CD4-positive, alpha-beta T cell (primary cell): ENCODE results near the gene PLCB1. TPM values are rescaled to one million over a fixed set of nuclear protein-coding genes. Genes with fewer than 3 reads are reported as not detected.

Source experiments
- ATAC-seq: fragments of 200-7000 bp; cut with Tn5 transposase; one replicate; pipeline ENCODE4 v1.10.0; 2022; ENCODE audit warnings: mild to moderate bottlenecking; ENCODE audit not compliant: poor library complexity
- CTCF ChIA-PET: fragments of 350-600 bp; sonication (Branson Sonifier 250); formaldehyde crosslinking; loops from one replicate; lab custom pipeline; 2021; ENCODE audit warnings: antibody characterized with exemption, inconsistent platforms; lab: Charles Lee
- POLR2A ChIA-PET: fragments of 350-600 bp; sonication (Branson Sonifier 250); formaldehyde crosslinking; loops from one replicate; lab custom pipeline; 2021; ENCODE audit warnings: antibody characterized with exemption, inconsistent platforms; lab: Charles Lee
- DNase-seq, 14 experiments: peaks; one replicate each; pipeline ENCODE4 v3.0.0-alpha.2; 2013 to 2020; ENCODE audit warnings: mixed read lengths in 2 of 14
- H3K27ac ChIP-seq, 2 donors: one replicate each; pipeline versions ENCODE4 v1.5.1 to v1.7.0; 2013; ENCODE audit warnings: low read length in 2 of 2, low read depth in 1 of 2, mild to moderate bottlenecking in 1 of 2
- H3K27me3 ChIP-seq, 2 experiments: 1 replicate in 1 of 2; 2 replicates in 1 of 2; pipeline versions ENCODE4 v1.6.1 to v1.7.0; 2013; ENCODE audit warnings: low read length in 2 of 2, control low read depth in 1 of 2, mild to moderate bottlenecking in 1 of 2, moderate library complexity in 1 of 2; ENCODE audit not compliant: insufficient read depth in 2 of 2, control insufficient read depth in 1 of 2
- H3K36me3 ChIP-seq: one replicate; pipeline ENCODE4 v1.6.1; 2013; ENCODE audit warnings: low read length, control low read depth; ENCODE audit not compliant: insufficient read depth
- H3K4me1 ChIP-seq: one replicate; pipeline ENCODE4 v1.6.1; 2013; ENCODE audit warnings: low read length, control low read depth; ENCODE audit not compliant: insufficient read depth
- H3K4me3 ChIP-seq: one replicate; pipeline ENCODE4 v1.5.1; 2013; ENCODE audit warnings: mild to moderate bottlenecking, low read length, moderate library complexity
- H3K9me3 ChIP-seq, 2 experiments: 1 replicate in 1 of 2; 2 replicates in 1 of 2; pipeline versions ENCODE4 v1.6.1 to v1.7.0; 2013; ENCODE audit warnings: low read length in 2 of 2, mild to moderate bottlenecking in 2 of 2, control low read depth in 1 of 2, moderate library complexity in 1 of 2; ENCODE audit not compliant: control insufficient read depth in 1 of 2, insufficient read depth in 1 of 2
- H3K27ac Mint-ChIP-seq: one replicate; pipeline ENCODE4 v1.8.0; 2020; ENCODE audit warnings: mixed read lengths
- H3K27me3 Mint-ChIP-seq: one replicate; pipeline ENCODE4 v1.8.0; 2021; ENCODE audit warnings: mixed read lengths
- H3K36me3 Mint-ChIP-seq: one replicate; pipeline ENCODE4 v1.8.0; 2021; ENCODE audit warnings: low read depth, mixed read lengths
- H3K4me1 Mint-ChIP-seq: one replicate; pipeline ENCODE4 v1.8.0; 2021; ENCODE audit warnings: low read depth, mixed read lengths
- H3K4me3 Mint-ChIP-seq: one replicate; pipeline ENCODE4 v1.8.0; 2020; ENCODE audit warnings: mild to moderate bottlenecking, mixed read lengths
- H3K9me3 Mint-ChIP-seq: one replicate; pipeline ENCODE4 v1.8.0; 2020; ENCODE audit warnings: mixed read lengths
- intact Hi-C, 2 experiments: fragments of 100-400 bp; cut with DNase I in 1 of 2; cut with micrococcal nuclease in 1 of 2; formaldehyde crosslinking; loops; one replicate each; pipeline versions ENCODE4 v1.15.1 to v1.9.0; 2023 to 2025; cut with DNase I, micrococcal nuclease
- total RNA-seq, 174 experiments: library from RNA in 2 of 174; stranded (reverse) in 2 of 174; gene quantifications; one replicate each; pipeline ENCODE4 v1.2.3 and lab custom pipeline; 2021 to 2026
- TF ChIP-seq, protein P1 (sequence below): fragments of 200-600 bp; IDR thresholded peaks from one replicate; pipeline ENCODE4 v1.8.0; 2022; ENCODE audit warnings: antibody characterized with exemption, mild to moderate bottlenecking

PLCB1 gene
- total RNA-seq, 2 experiments from 2014 or later = 3.8 to 5.6 TPM

- H3K9me3 Mint-ChIP-seq = no peaks in the 10 kb centered on the region
- H3K4me3 Mint-ChIP-seq = no peak overlapping the region
- POLR2A ChIA-PET = no interaction called here
- no peaks in the 10 kb centered on the region for H3K36me3 Mint-ChIP-seq
- CTCF ChIA-PET = no interaction called here
- H3K27ac Mint-ChIP-seq = no peak overlapping the region
- DNase-seq (peak in 2 of 14 experiments; percentile 3 to 9), ATAC-seq (no peak)
- Histone ChIP-seq H3K27me3 (no peaks in the 10 kb centered on the region), H3K36me3 (no peaks in the 10 kb centered on the region), H3K4me1 (no peaks in the 10 kb centered on the region), H3K9me3 (no peaks in the 10 kb centered on the region), H3K4me3 (no peak overlapping the region), H3K27ac (no peak overlapping the region)
- no peaks in the 10 kb centered on the region for H3K4me1 Mint-ChIP-seq
- TF ChIP-seq, protein P1, sequence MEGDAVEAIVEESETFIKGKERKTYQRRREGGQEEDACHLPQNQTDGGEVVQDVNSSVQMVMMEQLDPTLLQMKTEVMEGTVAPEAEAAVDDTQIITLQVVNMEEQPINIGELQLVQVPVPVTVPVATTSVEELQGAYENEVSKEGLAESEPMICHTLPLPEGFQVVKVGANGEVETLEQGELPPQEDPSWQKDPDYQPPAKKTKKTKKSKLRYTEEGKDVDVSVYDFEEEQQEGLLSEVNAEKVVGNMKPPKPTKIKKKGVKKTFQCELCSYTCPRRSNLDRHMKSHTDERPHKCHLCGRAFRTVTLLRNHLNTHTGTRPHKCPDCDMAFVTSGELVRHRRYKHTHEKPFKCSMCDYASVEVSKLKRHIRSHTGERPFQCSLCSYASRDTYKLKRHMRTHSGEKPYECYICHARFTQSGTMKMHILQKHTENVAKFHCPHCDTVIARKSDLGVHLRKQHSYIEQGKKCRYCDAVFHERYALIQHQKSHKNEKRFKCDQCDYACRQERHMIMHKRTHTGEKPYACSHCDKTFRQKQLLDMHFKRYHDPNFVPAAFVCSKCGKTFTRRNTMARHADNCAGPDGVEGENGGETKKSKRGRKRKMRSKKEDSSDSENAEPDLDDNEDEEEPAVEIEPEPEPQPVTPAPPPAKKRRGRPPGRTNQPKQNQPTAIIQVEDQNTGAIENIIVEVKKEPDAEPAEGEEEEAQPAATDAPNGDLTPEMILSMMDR = no peak
- no peaks in the 10 kb centered on the region for H3K27me3 Mint-ChIP-seq
- intact Hi-C loops = no loop called here
These were observed 128.8 kb downstream of the PLCB1 start for GRCh38 chr20:8260837-8261251.

DNA sequence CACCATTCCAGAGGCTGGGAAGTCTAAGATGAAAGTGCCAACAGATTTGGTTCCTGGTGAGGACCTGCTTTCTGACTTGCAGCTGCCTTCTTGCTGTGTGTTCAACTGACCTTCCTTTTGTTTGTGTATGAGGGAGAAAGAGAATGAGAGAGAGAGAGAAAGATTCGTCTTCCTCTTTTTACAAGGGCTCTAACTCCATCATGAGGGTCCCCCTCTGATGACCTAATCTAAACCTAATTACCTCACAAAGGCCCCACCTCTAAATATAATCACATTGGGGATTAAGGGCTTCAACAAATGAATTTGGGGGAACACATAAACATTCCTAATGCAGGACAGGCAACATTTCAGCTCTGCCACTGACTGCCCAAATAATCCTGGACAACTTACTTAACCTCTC lies 130.7 kb downstream of the PLCB1 start:
- H3K27me3 ChIP-seq = no peaks in the 10 kb centered on the region
- no peaks in the 10 kb centered on the region for H3K36me3 ChIP-seq
- H3K27me3 Mint-ChIP-seq = no peaks in the 10 kb centered on the region
- no peaks in the 10 kb centered on the region for H3K4me1 Mint-ChIP-seq
- CTCF ChIA-PET = no interaction called here
- no peak overlapping the region for H3K4me3 ChIP-seq
- DNase-seq (no peak), ATAC-seq (no peak)
- POLR2A ChIA-PET = no interaction called here
- H3K36me3 Mint-ChIP-seq = no peaks in the 10 kb centered on the region
- TF ChIP-seq, protein P1 = no peak
- H3K27ac Mint-ChIP-seq = no peak overlapping the region
- H3K9me3 Mint-ChIP-seq = no peaks in the 10 kb centered on the region
- no peaks in the 10 kb centered on the region for H3K4me1 ChIP-seq
- no peak overlapping the region for H3K27ac ChIP-seq
- peaks cover 0 to 4% of the 10 kb centered on the region in 2 experiments for H3K9me3 ChIP-seq
- intact Hi-C loops = no loop called here
- no peak overlapping the region for H3K4me3 Mint-ChIP-seq

DNA sequence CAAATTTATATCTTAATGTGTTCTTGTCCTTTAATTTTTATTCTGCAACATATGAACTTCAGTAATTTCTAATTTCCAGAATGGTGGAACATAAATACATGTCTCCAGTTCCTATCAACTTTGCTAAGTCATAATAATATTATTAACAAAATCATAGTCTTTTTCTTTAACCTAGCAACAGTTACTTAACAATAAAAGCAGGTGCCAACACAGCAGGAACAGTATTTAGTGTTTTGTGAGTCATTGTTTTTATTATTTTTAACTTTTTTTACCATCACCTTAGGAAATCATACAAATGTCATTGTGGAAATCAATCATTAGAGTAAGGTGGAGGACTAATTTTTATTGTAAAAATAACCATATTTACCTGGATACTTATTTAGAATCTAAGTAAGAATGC lies 133.5 kb downstream of the PLCB1 start:
- TF ChIP-seq, protein P1 = no peak
- H3K4me3 Mint-ChIP-seq = no peak overlapping the region
- H3K9me3 Mint-ChIP-seq = no peaks in the 10 kb centered on the region
- no peak overlapping the region for H3K27ac Mint-ChIP-seq
- ChIA-PET POLR2A (no interaction called here), CTCF (no interaction called here)
- no peaks in the 10 kb centered on the region for H3K36me3 Mint-ChIP-seq
- no peak for ATAC-seq
- H3K4me1 ChIP-seq = no peaks in the 10 kb centered on the region
- no peaks in the 10 kb centered on the region for H3K27me3 ChIP-seq
- no peak overlapping the region for H3K4me3 ChIP-seq
- no peaks in the 10 kb centered on the region for H3K36me3 ChIP-seq
- intact Hi-C loops = no loop called here
- no peaks in the 10 kb centered on the region for H3K4me1 Mint-ChIP-seq
- H3K9me3 ChIP-seq = peaks cover 0 to 4% of the 10 kb centered on the region in 2 experiments
- no peaks in the 10 kb centered on the region for H3K27me3 Mint-ChIP-seq
- no peak for DNase-seq
- no peak overlapping the region for H3K27ac ChIP-seq
